OCI-LY3 (cell line): ENCODE data around the gene PDLIM3.

Experiments
- H2AFZ ChIP-seq: fragments of 200-600, 300-600 bp; shearing (Covaris generic); 2 replicates; pipeline ENCODE4 v1.6.0; 2014; ENCODE audit warnings: antibody characterized with exemption, low read depth, low read length
- H3K27ac ChIP-seq: fragments of 200-600, 300-600 bp; sonication (generic); 2 replicates; pipeline ENCODE4 v1.5.1; 2014; ENCODE audit warnings: mild to moderate bottlenecking, low read length, moderate library complexity, mixed read lengths
- H3K27me3 ChIP-seq: fragments of 200-600, 300-600 bp; sonication (generic); 2 replicates; pipeline ENCODE4 v1.6.1; 2014; ENCODE audit warnings: low read depth, low read length, mixed read lengths
- H3K36me3 ChIP-seq: fragments of 200-600, 300-600 bp; sonication (generic); replicated peaks from 2 replicates; pipeline ENCODE3; 2014; ENCODE audit warnings: low read depth, low read length, mixed read lengths
- H3K4me1 ChIP-seq: fragments of 300-600, 200-600 bp; sonication (generic); 2 replicates; pipeline ENCODE4 v1.6.1; 2014; ENCODE audit warnings: low read length, mixed read lengths
- H3K4me2 ChIP-seq: fragments of 200-600, 300-600 bp; sonication (generic); 2 replicates; pipeline ENCODE4 v1.6.1; 2014; ENCODE audit warnings: low read length, mixed read lengths
- H3K4me3 ChIP-seq: fragments of 300-600, 200-600 bp; sonication (generic); 2 replicates; pipeline ENCODE4 v1.5.1; 2014; ENCODE audit warnings: antibody characterized with exemption, mild to moderate bottlenecking, low read length, moderate library complexity
- H3K79me2 ChIP-seq: fragments of 300-600, 200-600 bp; shearing (Covaris generic); 2 replicates; pipeline ENCODE4 v1.6.1; 2014; ENCODE audit warnings: mild to moderate bottlenecking, low read length, mixed read lengths
- H3K9ac ChIP-seq: fragments of 300-600, 200-600 bp; shearing (Covaris generic); 2 replicates; pipeline ENCODE4 v1.6.0; 2014; ENCODE audit warnings: mild to moderate bottlenecking, low read length, moderate library complexity
- H3K9me3 ChIP-seq: fragments of 200-600, 300-600 bp; shearing (Covaris generic); 2 replicates; pipeline ENCODE4 v1.6.1; 2014; ENCODE audit warnings: low read length, mixed read lengths; ENCODE audit not compliant: insufficient read depth
- H4K20me1 ChIP-seq: fragments of 200-600, 300-600 bp; sonication (generic); 2 replicates; pipeline ENCODE4 v1.6.1; 2016; ENCODE audit warnings: low read length, mixed read lengths; ENCODE audit not compliant: insufficient read depth
- EZH2phosphoT487 ChIP-seq: fragments of 200-600 bp; shearing (Covaris generic); IDR thresholded peaks from 2 replicates; pipeline ENCODE4 v1.6.1; 2018; ENCODE audit warnings: antibody characterized with exemption, mixed run types, low read depth
- TF ChIP-seq, protein P1 (sequence below): fragments of 200-600, 300-600 bp; sonication (generic); IDR thresholded peaks from 2 replicates; pipeline ENCODE4 v1.5.1; 2014; ENCODE audit warnings: antibody characterized with exemption, low read length, low read depth

PDLIM3 gene

DNA sequence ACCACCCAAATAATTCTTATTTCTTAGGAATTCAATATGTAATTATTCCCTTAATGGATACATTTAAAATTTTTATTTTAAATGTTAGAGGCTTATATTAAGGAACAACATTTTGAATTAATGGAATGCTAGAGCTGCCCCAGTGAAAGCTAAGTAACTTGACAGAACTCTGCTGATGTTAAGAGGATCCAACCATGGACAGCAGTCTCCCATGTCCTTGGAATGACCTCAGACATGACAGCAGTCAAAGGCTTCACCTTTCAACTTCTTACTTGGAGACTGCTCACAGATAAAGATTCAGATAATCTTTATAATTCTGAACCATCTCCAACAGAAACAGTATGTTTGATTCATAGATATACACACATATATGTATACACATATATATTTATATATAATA is 17.2 kb downstream of the PDLIM3 start:
- Histone ChIP-seq H4K20me1 (no peaks in the 10 kb centered on the region), H3K4me2 (no peak overlapping the region), H3K4me1 (no peaks in the 10 kb centered on the region), H3K4me3 (no peak overlapping the region), H2AFZ (no peak overlapping the region), H3K36me3 (no peaks in the 10 kb centered on the region), H3K27me3 (no peaks in the 10 kb centered on the region), H3K27ac (no peak overlapping the region), H3K79me2 (no peaks in the 10 kb centered on the region), H3K9me3 (no peaks in the 10 kb centered on the region), H3K9ac (no peak overlapping the region)
- TF ChIP-seq, protein P1, sequence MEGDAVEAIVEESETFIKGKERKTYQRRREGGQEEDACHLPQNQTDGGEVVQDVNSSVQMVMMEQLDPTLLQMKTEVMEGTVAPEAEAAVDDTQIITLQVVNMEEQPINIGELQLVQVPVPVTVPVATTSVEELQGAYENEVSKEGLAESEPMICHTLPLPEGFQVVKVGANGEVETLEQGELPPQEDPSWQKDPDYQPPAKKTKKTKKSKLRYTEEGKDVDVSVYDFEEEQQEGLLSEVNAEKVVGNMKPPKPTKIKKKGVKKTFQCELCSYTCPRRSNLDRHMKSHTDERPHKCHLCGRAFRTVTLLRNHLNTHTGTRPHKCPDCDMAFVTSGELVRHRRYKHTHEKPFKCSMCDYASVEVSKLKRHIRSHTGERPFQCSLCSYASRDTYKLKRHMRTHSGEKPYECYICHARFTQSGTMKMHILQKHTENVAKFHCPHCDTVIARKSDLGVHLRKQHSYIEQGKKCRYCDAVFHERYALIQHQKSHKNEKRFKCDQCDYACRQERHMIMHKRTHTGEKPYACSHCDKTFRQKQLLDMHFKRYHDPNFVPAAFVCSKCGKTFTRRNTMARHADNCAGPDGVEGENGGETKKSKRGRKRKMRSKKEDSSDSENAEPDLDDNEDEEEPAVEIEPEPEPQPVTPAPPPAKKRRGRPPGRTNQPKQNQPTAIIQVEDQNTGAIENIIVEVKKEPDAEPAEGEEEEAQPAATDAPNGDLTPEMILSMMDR, result no peak
- TF ChIP-seq EZH2phosphoT487, result no peak

DNA sequence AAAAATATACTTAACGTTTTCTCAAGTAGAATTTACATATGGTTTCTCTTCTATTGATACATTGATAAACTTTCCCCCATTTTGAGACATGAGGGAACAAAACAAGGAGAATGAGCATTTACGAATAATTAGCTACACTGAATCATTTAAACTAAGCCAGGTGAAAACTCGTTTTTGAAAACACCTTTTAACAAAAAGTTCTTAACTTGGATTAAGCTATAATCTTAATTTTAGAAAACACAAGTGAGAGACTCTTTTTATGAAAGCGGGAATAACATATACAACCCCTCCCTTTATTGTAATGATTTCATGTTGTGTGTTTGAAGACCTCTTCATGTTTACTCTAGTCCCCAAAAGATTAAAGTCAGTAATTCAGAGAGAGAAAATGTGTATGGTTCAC is 20.1 kb downstream of the PDLIM3 start:
- no peak overlapping the region for H3K4me3 ChIP-seq
- H2AFZ ChIP-seq, result no peak overlapping the region
- H3K27ac ChIP-seq, result no peak overlapping the region
- H3K4me1 ChIP-seq, result no peaks in the 10 kb centered on the region
- H3K4me2 ChIP-seq, result no peak overlapping the region
- H3K36me3 ChIP-seq, result no peaks in the 10 kb centered on the region
- TF ChIP-seq, protein P1, result no peak
- TF ChIP-seq EZH2phosphoT487, result no peak
- H3K9me3 ChIP-seq, result no peaks in the 10 kb centered on the region
- no peaks in the 10 kb centered on the region for H3K79me2 ChIP-seq
- no peaks in the 10 kb centered on the region for H4K20me1 ChIP-seq
- H3K9ac ChIP-seq, result no peak overlapping the region
- no peaks in the 10 kb centered on the region for H3K27me3 ChIP-seq

DNA sequence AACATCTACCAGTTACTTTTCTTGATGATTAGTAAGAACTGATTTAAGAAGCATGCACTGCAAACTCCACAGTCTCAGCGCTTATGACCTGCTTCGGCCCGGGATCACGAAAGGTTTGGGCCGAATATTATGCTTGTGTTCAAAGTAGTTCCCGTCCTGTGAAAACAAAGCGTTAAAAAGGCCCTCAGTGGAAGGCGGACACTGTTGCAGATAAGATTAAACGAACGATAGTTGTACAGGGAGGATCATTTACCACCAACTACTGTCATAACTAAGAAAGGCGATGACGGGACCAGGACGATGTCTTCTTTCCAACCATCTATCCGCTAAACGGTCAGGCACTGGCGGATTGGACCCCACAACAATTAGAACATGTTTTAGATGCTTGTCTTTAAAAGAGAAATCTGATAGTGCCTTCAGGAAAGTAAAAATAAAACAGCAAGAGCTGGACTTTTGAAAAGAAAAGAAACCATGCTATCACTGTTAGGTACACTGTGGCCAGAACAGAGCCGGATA is 21.1 kb downstream of the PDLIM3 start:
- TF ChIP-seq EZH2phosphoT487, result no peak
- TF ChIP-seq, protein P1, result no peak
- no peak overlapping the region for H3K4me2 ChIP-seq
- H2AFZ ChIP-seq, result no peak overlapping the region

DNA sequence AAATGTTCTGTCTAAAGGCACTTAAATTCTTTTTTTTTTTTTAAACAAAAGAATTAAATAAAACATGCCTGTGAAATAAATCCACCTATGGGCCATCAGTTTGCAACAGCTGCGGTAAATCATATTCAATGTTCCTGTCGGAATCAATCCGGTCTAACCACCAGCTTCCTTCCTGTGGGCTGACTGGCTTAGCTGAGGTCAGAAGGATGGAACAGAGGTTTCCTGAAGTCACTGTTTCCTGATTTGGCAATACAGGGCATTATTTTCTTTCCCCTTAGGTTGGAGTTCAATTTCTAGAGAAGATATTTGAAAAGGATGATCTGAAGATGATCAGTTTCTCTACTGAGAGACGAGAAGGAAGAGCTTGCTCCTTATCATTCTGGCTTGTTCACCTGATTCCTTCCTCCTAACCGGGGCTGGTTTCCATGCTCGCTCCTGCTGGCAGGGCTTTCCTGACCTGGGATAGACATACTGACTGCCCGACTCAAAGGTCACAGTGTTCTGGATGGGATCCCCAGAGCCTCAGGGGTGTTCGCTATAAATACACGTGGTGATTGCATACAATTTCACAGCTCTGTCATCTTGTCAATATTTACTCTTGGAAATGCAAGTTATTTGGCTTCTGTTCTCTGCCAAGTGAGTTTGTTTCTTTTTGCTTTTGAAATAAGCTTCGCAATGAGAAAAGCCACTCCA is 21.7 kb downstream of the PDLIM3 start:
- no peak overlapping the region for H3K27ac ChIP-seq
- no peaks in the 10 kb centered on the region for H4K20me1 ChIP-seq
- no peaks in the 10 kb centered on the region for H3K36me3 ChIP-seq
- H3K9ac ChIP-seq, result no peak overlapping the region
- no peaks in the 10 kb centered on the region for H3K9me3 ChIP-seq
- H3K4me1 ChIP-seq, result no peaks in the 10 kb centered on the region
- H3K4me2 ChIP-seq, result no peak overlapping the region
- TF ChIP-seq, protein P1, result no peak
- TF ChIP-seq EZH2phosphoT487, result no peak
- no peaks in the 10 kb centered on the region for H3K79me2 ChIP-seq
- no peak overlapping the region for H2AFZ ChIP-seq
- no peak overlapping the region for H3K4me3 ChIP-seq
- no peaks in the 10 kb centered on the region for H3K27me3 ChIP-seq

More for the DNA sequence above, 21.1 kb downstream of the PDLIM3 start:
- Histone ChIP-seq H3K9me3 (no peaks in the 10 kb centered on the region), H3K9ac (no peak overlapping the region), H3K4me3 (no peak overlapping the region), H3K27me3 (no peaks in the 10 kb centered on the region), H3K27ac (no peak overlapping the region), H3K4me1 (no peaks in the 10 kb centered on the region), H3K36me3 (no peaks in the 10 kb centered on the region), H4K20me1 (no peaks in the 10 kb centered on the region), H3K79me2 (no peaks in the 10 kb centered on the region)
